Measurements from ENCODE around the gene IL10RB. TPM values are rescaled to one million over a fixed set of nuclear protein-coding genes. Genes with fewer than 3 reads are reported as not detected.

IL10RB gene
- polyA plus RNA-seq, 2 of the 4 experiments (the other 2 are of a cell fraction) = 17.0 to 31.9 TPM

DNA sequence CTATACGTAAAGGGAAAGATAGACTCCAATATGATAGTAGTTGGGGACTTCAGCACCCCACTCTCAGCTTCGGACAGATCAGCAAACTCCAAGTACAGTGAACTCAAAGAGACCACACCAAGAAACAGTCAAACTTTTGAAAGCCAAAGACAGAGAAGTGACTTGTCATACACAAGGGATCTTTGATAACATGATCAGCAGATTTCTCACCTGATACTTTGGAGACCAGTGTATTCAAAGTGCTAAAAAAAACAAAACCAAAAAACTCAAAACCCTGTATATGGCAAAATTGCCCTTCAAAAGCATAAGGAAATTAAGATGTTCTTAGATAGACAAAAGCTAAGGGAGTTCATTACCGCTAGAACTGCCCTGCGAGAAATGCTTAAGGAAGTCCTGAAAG lies 68.0 kb downstream of the IL10RB start:
- Histone ChIP-seq H3K27ac (no peak overlapping the region), H3K4me1 (no peaks in the 10 kb centered on the region), H3K9me3 (peaks cover 11% of the 10 kb centered on the region; the same call in 1 of the 3 replicates), H3K4me2 (no peak overlapping the region), H3K4me3 (no peak overlapping the region)
- ChIA-PET POLR2A (no interaction called here), CTCF (interaction anchor here (1.0 to 1.2 kb wide), 2 partner anchors 48 to 137 kb away, joined by 3 read pairs; no protein-coding TSS in a partner anchor)
- TF ChIP-seq CHD2 (IDR thresholded peaks at IDR 0.05; ENCODE audit: low read length, partially characterized antibody) (no peak), MAZ (IDR thresholded peaks at IDR 0.05; ENCODE audit: borderline replicate concordance, low read depth, low read length) (no peak), FOSB (CRISPR knock-in tag; IDR thresholded peaks at IDR 0.05) (no peak), EHMT2 (IDR thresholded peaks at IDR 0.05; ENCODE audit: low read depth) (no peak), RFX5 (IDR thresholded peaks at IDR 0.05) (no peak)
- TF ChIP-seq, protein P1, sequence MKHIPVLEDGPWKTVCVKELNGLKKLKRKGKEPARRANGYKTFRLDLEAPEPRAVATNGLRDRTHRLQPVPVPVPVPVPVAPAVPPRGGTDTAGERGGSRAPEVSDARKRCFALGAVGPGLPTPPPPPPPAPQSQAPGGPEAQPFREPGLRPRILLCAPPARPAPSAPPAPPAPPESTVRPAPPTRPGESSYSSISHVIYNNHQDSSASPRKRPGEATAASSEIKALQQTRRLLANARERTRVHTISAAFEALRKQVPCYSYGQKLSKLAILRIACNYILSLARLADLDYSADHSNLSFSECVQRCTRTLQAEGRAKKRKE (CRISPR knock-in tag; IDR thresholded peaks at IDR 0.05; ENCODE audit: low read depth) = no peak
- DNase-seq (ENCODE audit: low read depth in 1 of 2, low spot score in 1 of 2) (no peak), FAIRE-seq (no peak), ATAC-seq (no peak)
- 65% methylated on average over 4 of the region's 4 CpGs for WGBS (ENCODE audit: missing lambda C conversion rate)

DNA sequence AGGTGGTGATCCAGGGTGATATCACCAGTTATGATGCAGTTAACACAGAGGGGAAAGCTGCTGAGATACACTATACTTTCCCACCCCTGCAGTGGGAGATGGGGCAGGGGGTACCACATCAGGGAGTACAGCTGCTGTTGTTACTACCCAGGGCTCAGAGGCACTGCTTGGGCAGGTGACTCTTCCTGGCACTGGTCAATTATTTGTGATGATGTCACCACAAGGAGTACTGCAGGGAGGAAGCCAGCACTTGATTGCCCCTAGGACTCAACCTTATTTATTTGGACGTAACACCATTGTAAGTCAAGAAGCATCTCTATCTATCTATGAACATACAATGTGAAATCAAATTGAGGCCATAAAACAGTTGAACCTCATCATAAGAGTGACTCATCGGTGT lies 68.7 kb downstream of the IL10RB start:
- FAIRE-seq (no peak), DNase-seq (ENCODE audit: low read depth in 1 of 2, low spot score in 1 of 2) (no peak), ATAC-seq (no peak)
- peaks cover 11% of the 10 kb centered on the region; the same call in 1 of the 3 replicates for H3K9me3 ChIP-seq
- no peak overlapping the region for H3K4me2 ChIP-seq
- ChIA-PET POLR2A (no interaction called here), CTCF (interaction anchor here (1.0 to 1.2 kb wide), 2 partner anchors 49 to 138 kb away, joined by 3 read pairs; no protein-coding TSS in a partner anchor)
- no peaks in the 10 kb centered on the region for H3K4me1 ChIP-seq
- no peak overlapping the region for H3K4me3 ChIP-seq
- no peak overlapping the region for H3K27ac ChIP-seq
- WGBS (ENCODE audit: missing lambda C conversion rate) = 96% methylated on average over 2 of the region's 2 CpGs
- TF ChIP-seq, protein P2, sequence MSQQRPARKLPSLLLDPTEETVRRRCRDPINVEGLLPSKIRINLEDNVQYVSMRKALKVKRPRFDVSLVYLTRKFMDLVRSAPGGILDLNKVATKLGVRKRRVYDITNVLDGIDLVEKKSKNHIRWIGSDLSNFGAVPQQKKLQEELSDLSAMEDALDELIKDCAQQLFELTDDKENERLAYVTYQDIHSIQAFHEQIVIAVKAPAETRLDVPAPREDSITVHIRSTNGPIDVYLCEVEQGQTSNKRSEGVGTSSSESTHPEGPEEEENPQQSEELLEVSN (IDR thresholded peaks at IDR 0.05; ENCODE audit: borderline replicate concordance, low read depth) = no peak
- TF ChIP-seq NR3C1 (IDR thresholded peaks at IDR 0.05) (no peak), CHD4 (IDR thresholded peaks at IDR 0.05; ENCODE audit: borderline replicate concordance) (no peak), RNF2 (IDR thresholded peaks at IDR 0.05; ENCODE audit: borderline replicate concordance, low read depth) (no peak), TP53 (CRISPR knock-in tag; IDR thresholded peaks at IDR 0.05) (no peak), ZNF302 (CRISPR knock-in tag; IDR thresholded peaks at IDR 0.05) (no peak), ZFP36 (IDR thresholded peaks at IDR 0.05; ENCODE audit: borderline replicate concordance, partially characterized antibody) (no peak)

DNA sequence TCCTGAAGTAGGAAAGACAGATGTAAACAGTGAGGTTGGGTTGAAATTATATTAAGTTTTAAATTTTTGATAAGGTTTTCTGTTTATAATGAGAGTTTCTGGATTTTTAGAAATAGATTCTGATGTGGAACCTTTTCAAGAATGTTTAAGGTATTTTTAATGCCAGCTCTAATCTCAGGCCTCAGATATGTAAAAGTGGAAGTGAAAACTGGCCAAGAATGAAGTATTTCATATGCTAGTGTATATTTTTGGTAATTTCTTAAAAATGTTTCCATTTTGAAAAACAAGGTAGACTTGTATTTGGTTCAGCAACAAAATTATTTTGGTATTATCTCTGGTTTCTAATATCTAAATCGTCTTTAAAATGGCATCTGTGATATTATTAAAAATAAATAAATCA lies 73.0 kb downstream of the IL10RB start:
- no peak for ATAC-seq
- Histone ChIP-seq H3K4me2 (no peak overlapping the region), H3K27ac (no peak overlapping the region), H3K4me3 (no peak overlapping the region), H3K9me3 (no peaks in the 10 kb centered on the region), H3K4me1 (no peaks in the 10 kb centered on the region)
- 92% methylated on average over 1 of the region's 1 CpG for WGBS (ENCODE audit: missing lambda C conversion rate)
- no peak for FAIRE-seq
- ChIA-PET CTCF (interaction anchor here (5.1 kb wide), 1 partner anchor 22 kb away, joined by 21 read pairs; no protein-coding TSS in a partner anchor), POLR2A (interaction anchor here (2.0 kb wide), 1 partner anchor 14 kb away, joined by 7 read pairs; the partner anchor contains the start of gene IFNAR1)
- DNase-seq (ENCODE audit: low read depth in 1 of 2, low spot score in 1 of 2) = no peak
- TF ChIP-seq FOXS1 (CRISPR knock-in tag; IDR thresholded peaks at IDR 0.05) (no peak), ESRRA (IDR thresholded peaks at IDR 0.05; ENCODE audit: borderline replicate concordance, low read length) (no peak), JUNB (IDR thresholded peaks at IDR 0.05) (no peak)
- TF ChIP-seq, protein P3, sequence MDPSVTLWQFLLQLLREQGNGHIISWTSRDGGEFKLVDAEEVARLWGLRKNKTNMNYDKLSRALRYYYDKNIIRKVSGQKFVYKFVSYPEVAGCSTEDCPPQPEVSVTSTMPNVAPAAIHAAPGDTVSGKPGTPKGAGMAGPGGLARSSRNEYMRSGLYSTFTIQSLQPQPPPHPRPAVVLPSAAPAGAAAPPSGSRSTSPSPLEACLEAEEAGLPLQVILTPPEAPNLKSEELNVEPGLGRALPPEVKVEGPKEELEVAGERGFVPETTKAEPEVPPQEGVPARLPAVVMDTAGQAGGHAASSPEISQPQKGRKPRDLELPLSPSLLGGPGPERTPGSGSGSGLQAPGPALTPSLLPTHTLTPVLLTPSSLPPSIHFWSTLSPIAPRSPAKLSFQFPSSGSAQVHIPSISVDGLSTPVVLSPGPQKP (IDR thresholded peaks at IDR 0.05; ENCODE audit: low read depth, low read length) = no peak
- TF ChIP-seq, protein P4, sequence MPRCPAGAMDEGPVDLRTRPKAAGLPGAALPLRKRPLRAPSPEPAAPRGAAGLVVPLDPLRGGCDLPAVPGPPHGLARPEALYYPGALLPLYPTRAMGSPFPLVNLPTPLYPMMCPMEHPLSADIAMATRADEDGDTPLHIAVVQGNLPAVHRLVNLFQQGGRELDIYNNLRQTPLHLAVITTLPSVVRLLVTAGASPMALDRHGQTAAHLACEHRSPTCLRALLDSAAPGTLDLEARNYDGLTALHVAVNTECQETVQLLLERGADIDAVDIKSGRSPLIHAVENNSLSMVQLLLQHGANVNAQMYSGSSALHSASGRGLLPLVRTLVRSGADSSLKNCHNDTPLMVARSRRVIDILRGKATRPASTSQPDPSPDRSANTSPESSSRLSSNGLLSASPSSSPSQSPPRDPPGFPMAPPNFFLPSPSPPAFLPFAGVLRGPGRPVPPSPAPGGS (IDR thresholded peaks at IDR 0.05) = no peak

All from A549 (cell line).